HG03521 (cell line): ENCODE measurements around the gene IFNL3.
"Not testable (repeated sequence)": the region's sequence is repeated elsewhere in the genome, so short reads cannot be mapped to it uniquely, and the experiment has no call there.

ENCODE experiments used
- ATAC-seq: cut with Tn5 transposase; IDR thresholded peaks from one replicate; pipeline ENCODE4 v1.9.1; 2021; ENCODE audit warnings: mild to moderate bottlenecking, moderate library complexity; ENCODE audit not compliant: unreplicated experiment

The IFNL3 gene

GRCh38 chr19:39218230-39219007 is 26.4 kb downstream of the IFNL3 start:
- no peak for ATAC-seq

- ATAC-seq: no peak
Measured at GRCh38 chr19:39217094-39217493, 27.7 kb downstream of the IFNL3 start.

DNA sequence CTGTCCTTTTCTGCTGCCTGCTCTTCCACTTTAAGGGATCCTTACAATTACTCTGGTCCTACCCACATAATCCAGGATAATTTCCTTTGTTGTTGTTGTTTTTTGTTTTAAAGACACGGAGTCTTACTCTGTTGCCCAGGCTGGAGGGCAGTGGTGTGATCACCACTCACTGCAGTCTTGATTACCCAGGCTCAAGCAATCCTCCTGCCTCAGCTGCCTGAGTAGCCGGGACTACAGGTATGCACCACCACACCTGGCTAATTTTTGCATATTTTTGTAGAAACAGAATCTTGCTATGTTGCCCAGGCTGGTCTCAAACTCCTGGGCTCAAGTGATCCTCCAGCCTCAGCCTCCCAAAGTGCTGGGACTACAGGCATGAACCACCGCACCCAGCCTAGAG is 29.5 kb downstream of the IFNL3 start:
- ATAC-seq: not testable (repeated sequence)

DNA sequence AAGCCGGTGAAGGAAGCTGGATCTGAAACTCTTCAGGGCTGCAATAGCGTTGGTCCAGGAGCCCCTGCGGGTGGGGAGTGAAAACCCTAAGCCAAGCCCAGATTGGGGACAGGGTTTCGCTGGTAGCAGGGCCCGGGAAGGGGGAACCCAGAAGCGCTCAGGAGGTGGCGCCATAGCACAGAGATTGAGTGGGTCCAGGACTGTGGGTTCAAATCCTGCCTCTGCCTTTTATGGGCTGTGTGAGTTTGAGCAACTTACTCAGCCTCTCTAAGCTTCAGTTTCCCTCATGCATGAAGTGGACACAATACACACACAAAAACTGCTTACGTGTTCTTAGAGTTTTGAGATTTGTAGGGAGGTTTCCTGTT is 32.4 kb downstream of the IFNL3 start:
- no peak for ATAC-seq

- ATAC-seq: no peak
Measured at GRCh38 chr19:39211731-39212374, 33.0 kb downstream of the IFNL3 start.

DNA sequence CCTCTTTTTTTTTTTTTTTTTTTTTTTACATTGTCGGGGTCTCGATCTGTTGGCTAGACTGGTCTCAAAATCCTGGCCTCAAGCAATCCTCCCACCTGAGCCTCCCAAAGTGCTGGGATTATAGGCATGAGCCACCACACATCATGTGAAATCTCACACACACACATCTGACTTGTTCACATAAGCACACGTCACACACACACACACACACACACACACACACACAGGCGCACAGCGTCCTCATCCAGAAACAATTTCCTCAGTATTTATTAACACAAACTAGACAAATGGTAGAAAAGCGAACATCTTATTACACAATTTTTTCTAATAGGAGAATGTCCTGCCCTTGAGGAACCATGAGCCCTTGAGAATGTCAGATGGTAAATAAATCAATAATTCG is 35.6 kb downstream of the IFNL3 start:
- no peak for ATAC-seq

DNA sequence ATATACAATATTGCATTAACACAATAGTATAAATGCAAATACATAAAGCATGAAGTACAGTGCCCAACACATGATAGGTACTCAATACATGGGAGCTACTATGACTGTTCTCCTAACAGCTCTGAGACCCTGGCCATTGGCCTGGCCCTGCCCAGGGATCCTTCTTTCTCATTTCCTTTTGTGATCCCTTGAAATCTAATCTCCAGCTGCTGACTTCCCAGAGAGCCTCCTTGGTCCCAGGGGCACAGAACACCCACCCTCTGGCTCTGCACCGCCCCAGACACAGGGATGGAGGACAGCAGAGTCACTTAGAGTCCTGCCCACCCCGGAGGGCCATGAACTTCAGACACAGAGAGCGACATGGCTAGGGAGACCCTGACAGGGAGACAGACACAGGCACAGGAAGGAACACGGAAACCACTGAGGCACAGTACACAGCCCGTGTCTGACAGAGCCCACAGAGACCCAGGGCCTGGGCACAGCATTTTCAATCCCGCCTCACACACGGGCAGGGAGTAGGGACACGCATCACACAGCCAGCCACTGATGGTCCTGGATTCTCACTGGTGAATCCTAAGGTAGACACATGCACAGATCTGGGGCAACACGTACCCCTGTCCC is 36.5 kb downstream of the IFNL3 start:
- no peak for ATAC-seq

- no peak for ATAC-seq
Measured at GRCh38 chr19:39207293-39207836, 37.4 kb downstream of the IFNL3 start.

DNA sequence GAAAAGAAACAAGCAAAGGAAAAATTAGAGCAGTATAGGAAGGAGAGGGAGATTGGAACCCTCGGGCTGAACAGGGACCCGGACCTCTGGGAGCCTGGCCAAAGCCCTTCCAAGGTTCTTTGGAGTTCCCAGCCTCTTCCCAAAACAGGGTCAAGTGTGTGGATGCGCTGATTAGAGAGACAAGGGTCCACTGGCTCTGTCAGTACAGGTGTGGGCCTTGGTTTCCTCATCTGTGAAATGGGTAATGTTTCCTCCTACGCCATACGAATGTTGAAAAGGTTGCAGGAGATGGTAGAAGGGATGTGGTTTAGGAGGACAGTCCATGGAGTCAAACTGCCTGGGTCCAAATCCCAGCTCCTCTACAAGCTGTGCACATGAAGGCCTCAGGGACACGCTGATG is 38.7 kb downstream of the IFNL3 start:
- no peak for ATAC-seq

DNA sequence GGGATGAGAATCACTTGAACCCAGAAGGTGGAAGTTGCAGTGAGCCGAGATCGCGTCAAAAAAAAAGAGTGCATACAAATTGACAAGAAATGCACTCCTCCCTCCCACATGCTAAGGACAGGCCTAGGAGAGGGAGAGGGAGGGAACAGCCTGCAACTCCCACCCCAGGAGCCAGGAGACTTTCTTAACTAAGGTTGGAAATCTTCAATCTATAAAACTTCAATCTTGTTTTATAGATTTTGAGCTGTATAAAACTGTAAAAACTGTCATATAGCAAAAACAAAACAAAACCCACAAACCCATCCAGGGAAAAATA is 39.4 kb downstream of the IFNL3 start:
- no peak for ATAC-seq

- no peak for ATAC-seq
Measured at GRCh38 chr19:39203372-39204341, 41.1 kb downstream of the IFNL3 start, which contains the start of gene SYCN. TSS of gene SYCN (minus strand) at chr19:39204263. CDS start at chr19:39204254, 9 bp downstream.

GRCh38 chr19:39202998-39203355 is 41.8 kb downstream of the IFNL3 start:
- no peak for ATAC-seq

GRCh38 chr19:39200803-39201115 is 44.0 kb downstream of the IFNL3 start:
- ATAC-seq: no peak

GRCh38 chr19:39200066-39200802 is 44.6 kb downstream of the IFNL3 start:
- no peak for ATAC-seq

DNA sequence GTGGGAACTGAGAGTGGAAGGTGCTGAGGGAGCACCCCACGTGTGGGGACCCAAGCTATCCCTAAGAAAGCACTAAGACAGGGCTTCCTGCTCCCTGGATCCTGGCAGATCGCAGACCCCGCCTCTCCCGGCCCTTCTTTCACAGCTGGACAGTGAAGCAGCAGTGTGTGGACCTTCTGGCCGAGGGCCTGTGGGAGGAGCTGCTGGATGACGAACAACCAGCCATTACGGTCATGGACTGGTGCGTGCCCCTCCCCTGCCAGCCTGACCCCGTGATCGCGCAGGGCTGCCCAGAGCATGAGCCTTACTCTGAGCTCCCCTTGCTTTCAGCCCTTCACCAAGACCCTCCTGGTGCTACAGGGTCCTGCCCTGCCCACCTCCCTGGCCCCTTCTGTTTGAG is 45.8 kb downstream of the IFNL3 start:
- ATAC-seq: no peak

- ATAC-seq: no peak
Measured at GRCh38 chr19:39197808-39198207, 47.0 kb downstream of the IFNL3 start.

DNA sequence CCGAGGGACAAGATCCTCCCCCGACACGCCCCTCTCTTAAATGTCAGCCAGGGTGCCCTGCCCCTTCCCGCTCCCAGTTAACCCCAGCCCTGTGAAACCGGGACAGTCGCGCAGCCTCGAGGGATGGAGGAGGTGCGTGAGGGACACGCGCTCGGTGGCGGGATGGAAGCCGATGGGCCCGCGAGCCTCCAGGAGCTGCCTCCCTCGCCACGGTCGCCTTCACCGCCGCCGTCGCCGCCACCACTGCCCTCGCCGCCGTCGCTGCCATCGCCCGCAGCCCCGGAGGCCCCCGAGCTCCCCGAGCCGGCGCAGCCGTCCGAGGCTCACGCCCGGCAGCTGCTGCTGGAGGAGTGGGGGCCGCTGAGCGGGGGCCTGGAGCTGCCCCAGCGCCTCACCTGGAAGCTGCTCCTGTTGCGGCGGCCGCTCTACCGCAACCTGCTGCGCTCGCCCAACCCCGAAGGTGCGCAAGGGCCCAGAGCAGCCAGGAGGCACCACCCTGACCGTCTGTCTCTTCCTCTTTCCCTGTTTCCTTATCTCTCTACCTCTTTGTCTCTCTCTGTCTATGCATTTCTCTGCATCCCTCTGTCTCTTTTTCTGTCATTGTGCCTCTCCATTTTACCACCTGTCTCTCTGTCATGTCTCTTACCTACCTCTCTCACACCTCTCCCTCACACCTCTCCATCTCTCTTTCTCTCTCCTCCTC is 47.8 kb downstream of the IFNL3 start, which contains the start of gene NCCRP1:
Gene NCCRP1, plus strand, starts transcription at position 105 of the 703 bp plus-strand sequence. Its CDS starts 19 bp downstream, at position 124.
- no peak for ATAC-seq

DNA sequence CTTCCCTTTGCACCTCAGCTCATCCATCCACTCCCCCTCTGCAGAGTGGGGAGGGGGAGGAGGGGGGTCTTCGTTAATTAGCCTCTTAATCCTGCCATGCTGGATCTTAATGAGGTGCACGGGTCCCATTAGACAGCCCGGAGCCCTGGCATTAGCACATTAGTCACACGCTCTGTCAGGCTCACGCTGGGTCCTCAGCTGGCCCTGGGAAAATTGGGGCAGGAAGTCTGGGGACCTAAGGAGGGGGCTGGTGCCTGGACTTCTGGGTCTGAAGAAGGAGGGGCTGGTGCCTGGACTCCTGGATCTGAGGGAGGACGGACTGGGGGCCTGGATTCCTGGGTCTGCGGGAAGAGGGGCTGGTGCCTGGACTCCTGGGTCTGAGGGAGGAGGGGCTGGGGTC is 48.5 kb downstream of the IFNL3 start:
- ATAC-seq: no peak

DNA sequence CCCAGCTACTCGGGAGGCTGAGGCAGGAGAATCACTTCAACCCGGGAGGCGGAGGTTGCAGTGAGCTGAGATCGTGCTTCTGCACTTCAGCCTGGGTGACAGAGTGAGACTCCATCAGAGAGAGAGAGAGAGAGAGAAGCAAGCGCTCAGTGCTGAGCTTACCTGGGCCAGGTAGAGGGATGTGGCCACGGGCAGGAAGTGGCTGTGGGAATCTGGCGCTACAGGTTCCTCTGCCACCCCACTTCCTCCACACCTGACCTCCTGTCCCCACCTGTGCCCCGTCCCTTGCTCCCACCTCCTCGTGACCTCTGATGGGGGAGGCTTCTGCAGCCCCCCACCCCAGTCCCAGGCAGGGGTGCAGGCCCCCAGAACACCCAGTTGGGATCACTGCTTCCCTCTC is 49.1 kb downstream of the IFNL3 start:
- ATAC-seq: no peak
